WI38 (cell line): ENCODE measurements around the gene TOM1.

Experiments
- H3K4me3 ChIP-seq: 2 replicates; pipeline ENCODE4 v1.5.1; 2011; ENCODE audit warnings: low read depth, mild to moderate bottlenecking, control low read depth, low read length
- CTCF ChIP-seq: IDR thresholded peaks from 2 replicates; pipeline ENCODE4 v1.5.1; 2012; ENCODE audit warnings: low read depth, mild to moderate bottlenecking, control low read depth, low read length

TOM1 gene

GRCh38 chr22:35325209-35325608 lies 25.5 kb downstream of the TOM1 start:
- no peak for TF ChIP-seq CTCF

GRCh38 chr22:35326854-35327562 lies 27.3 kb downstream of the TOM1 start:
- TF ChIP-seq CTCF = no peak
- H3K4me3 ChIP-seq = no peak overlapping the region

More at GRCh38 chr22:35325209-35325608, 25.5 kb downstream of the TOM1 start:
- no peak overlapping the region for H3K4me3 ChIP-seq

GRCh38 chr22:35327690-35328471 lies 28.2 kb downstream of the TOM1 start:
- no peak overlapping the region for H3K4me3 ChIP-seq
- no peak for TF ChIP-seq CTCF

GRCh38 chr22:35328472-35328885 lies 28.8 kb downstream of the TOM1 start:
- no peak for TF ChIP-seq CTCF
- no peak overlapping the region for H3K4me3 ChIP-seq

- H3K4me3 ChIP-seq = no peak overlapping the region
- no peak for TF ChIP-seq CTCF
Observed at GRCh38 chr22:35329114-35329847, 29.6 kb downstream of the TOM1 start.

- H3K4me3 ChIP-seq = no peak overlapping the region
- TF ChIP-seq CTCF = no peak
Observed at GRCh38 chr22:35330258-35330861, 30.7 kb downstream of the TOM1 start.
